SK-N-SH (cell line): Measurements from ENCODE around the gene STIP1.

Source experiments
- EP300 ChIP-seq, 2 experiments: IDR thresholded peaks; 2 replicates each; pipeline versions ENCODE4 v1.4.0 to v1.6.1; 2012; ENCODE audit warnings: borderline replicate concordance in 1 of 2, low read depth in 1 of 2, low read length in 1 of 2
- EZH2phosphoT487 ChIP-seq: fragments of 200-600 bp; sonication (generic); IDR thresholded peaks from 2 replicates; pipeline ENCODE4 v1.6.1; 2017; ENCODE audit warnings: low read depth, mixed run types, mild to moderate bottlenecking, antibody characterized with exemption, moderate library complexity, borderline replicate concordance
- JUND ChIP-seq: IDR thresholded peaks from 2 replicates; pipeline ENCODE4 v1.4.0; 2012
- MAX ChIP-seq: IDR thresholded peaks from 2 replicates; pipeline ENCODE4 v1.4.0; 2012; ENCODE audit warnings: low read depth
- RAD21 ChIP-seq: IDR thresholded peaks from 2 replicates; pipeline ENCODE4 v1.6.1; 2012; ENCODE audit warnings: mild to moderate bottlenecking, low read length
- RFX5 ChIP-seq: IDR thresholded peaks from 2 replicates; pipeline ENCODE4 v1.6.1; 2012; ENCODE audit warnings: mild to moderate bottlenecking, improper control_type of control experiment, low read length
- SMC3 ChIP-seq: IDR thresholded peaks from 2 replicates; pipeline ENCODE4 v1.6.1; 2012; ENCODE audit warnings: low read depth, low read length, improper control_type of control experiment
- TF ChIP-seq, protein P1 (sequence below): fragments of 200-600 bp; sonication (generic); IDR thresholded peaks from 2 replicates; pipeline ENCODE4 v1.6.1; 2017; ENCODE audit warnings: antibody characterized with exemption, mild to moderate bottlenecking, moderate library complexity

DNA sequence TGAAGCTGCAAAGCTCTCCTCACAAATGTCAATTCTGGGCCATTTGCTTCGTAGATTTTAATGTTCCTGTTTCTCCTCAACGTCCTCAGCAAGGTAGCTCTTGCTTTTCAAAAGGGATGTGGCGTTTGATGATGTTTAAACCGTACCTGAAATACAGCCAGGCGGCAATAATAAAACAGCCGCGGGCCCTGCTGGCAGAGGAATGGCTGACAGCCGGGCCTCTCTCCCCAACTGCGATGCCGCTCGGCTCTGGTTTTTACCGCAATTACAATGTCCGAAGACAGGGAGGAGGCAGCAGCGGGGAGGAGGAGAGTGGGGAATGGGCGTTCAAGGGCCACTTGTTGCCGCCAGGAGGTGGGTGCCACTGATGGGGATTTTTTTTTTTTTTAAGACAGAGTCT, 47.6 kb upstream of the STIP1 start:
- TF ChIP-seq EP300 (IDR thresholded peaks at IDR 0.05; ENCODE audit: borderline replicate concordance in 1 of 2, low read depth in 1 of 2, low read length in 1 of 2) (no peak), MAX (no peak), RAD21 (no peak), RFX5 (no peak), SMC3 (no peak), JUND (no peak), EZH2phosphoT487 (no peak)
- TF ChIP-seq, protein P1, sequence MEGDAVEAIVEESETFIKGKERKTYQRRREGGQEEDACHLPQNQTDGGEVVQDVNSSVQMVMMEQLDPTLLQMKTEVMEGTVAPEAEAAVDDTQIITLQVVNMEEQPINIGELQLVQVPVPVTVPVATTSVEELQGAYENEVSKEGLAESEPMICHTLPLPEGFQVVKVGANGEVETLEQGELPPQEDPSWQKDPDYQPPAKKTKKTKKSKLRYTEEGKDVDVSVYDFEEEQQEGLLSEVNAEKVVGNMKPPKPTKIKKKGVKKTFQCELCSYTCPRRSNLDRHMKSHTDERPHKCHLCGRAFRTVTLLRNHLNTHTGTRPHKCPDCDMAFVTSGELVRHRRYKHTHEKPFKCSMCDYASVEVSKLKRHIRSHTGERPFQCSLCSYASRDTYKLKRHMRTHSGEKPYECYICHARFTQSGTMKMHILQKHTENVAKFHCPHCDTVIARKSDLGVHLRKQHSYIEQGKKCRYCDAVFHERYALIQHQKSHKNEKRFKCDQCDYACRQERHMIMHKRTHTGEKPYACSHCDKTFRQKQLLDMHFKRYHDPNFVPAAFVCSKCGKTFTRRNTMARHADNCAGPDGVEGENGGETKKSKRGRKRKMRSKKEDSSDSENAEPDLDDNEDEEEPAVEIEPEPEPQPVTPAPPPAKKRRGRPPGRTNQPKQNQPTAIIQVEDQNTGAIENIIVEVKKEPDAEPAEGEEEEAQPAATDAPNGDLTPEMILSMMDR, result no peak
